Right renal pelvis (tissue), 4 donors: Measurements from ENCODE around the gene MACROD2. TPM values are rescaled to one million over a fixed set of nuclear protein-coding genes. Genes with fewer than 3 reads are reported as not detected.
"Not testable (repeated sequence)": the region's sequence is repeated elsewhere in the genome, so short reads cannot be mapped to it uniquely, and the experiment has no call there.

Experiments used
- DNase-seq, 4 donors: peaks; one replicate each; pipeline ENCODE4 v3.0.0-alpha.2; 2013; ENCODE audit warnings: low read depth in 4 of 4, low spot score in 3 of 4, missing footprints in 1 of 4
- polyA plus RNA-seq, 4 donors: library from polyadenylated mRNA; unstranded; fragments of 120-200 nt; gene quantifications; one replicate each; pipeline ENCODE4 v1.2.1, GENCODE V29; 2013; ENCODE audit not compliant: insufficient read length in 4 of 4

Gene MACROD2
- polyA plus RNA-seq, 4 donors = 12.4 to 14.4 (median 13.6) TPM

GRCh38 chr20:14446446-14446845 lies 451.1 kb downstream of the MACROD2 start:
- DNase-seq = no peak

- no peak for DNase-seq
Measured at GRCh38 chr20:14449323-14449722, 454.0 kb downstream of the MACROD2 start.

- no peak for DNase-seq
Measured at GRCh38 chr20:14450256-14450655, 454.9 kb downstream of the MACROD2 start.

GRCh38 chr20:14451458-14451857 lies 456.1 kb downstream of the MACROD2 start:
- no peak for DNase-seq

- DNase-seq = no peak
Measured at GRCh38 chr20:14453259-14453658, 457.9 kb downstream of the MACROD2 start.

GRCh38 chr20:14454296-14454695 lies 459.0 kb downstream of the MACROD2 start:
- DNase-seq = no peak

GRCh38 chr20:14467104-14467827 lies 471.9 kb downstream of the MACROD2 start:
- not testable (repeated sequence) for DNase-seq

GRCh38 chr20:14470231-14470899 lies 475.0 kb downstream of the MACROD2 start:
- peak in 1 of 4 donors; percentile 20 for DNase-seq

GRCh38 chr20:14470977-14471661 lies 475.8 kb downstream of the MACROD2 start:
- no peak for DNase-seq

GRCh38 chr20:14477125-14477524 lies 481.8 kb downstream of the MACROD2 start:
- no peak for DNase-seq

- no peak for DNase-seq
Measured at GRCh38 chr20:14478126-14478525, 482.8 kb downstream of the MACROD2 start.

- no peak for DNase-seq
Measured at GRCh38 chr20:14481863-14482262, 486.5 kb downstream of the MACROD2 start.

- DNase-seq = no peak
Measured at GRCh38 chr20:14488212-14488611, 492.9 kb downstream of the MACROD2 start.

- DNase-seq = no peak
Measured at GRCh38 chr20:14488756-14489479, 493.6 kb downstream of the MACROD2 start.

- DNase-seq = no peak
Measured at GRCh38 chr20:14489544-14489943, 494.2 kb downstream of the MACROD2 start.

GRCh38 chr20:14491436-14491835 lies 496.1 kb downstream of the MACROD2 start:
- DNase-seq = no peak

GRCh38 chr20:14493408-14493807 lies 498.1 kb downstream of the MACROD2 start:
- DNase-seq = no peak

GRCh38 chr20:14494355-14494754 lies 499.0 kb downstream of the MACROD2 start:
- DNase-seq = no peak

GRCh38 chr20:14495066-14495465 lies 499.8 kb downstream of the MACROD2 start:
- DNase-seq = no peak

GRCh38 chr20:14497004-14497403 lies 501.7 kb downstream of the MACROD2 start:
- DNase-seq = no peak

- peak; percentile 16 to 41 (median 32) for DNase-seq
Measured at GRCh38 chr20:14498772-14499171, 503.5 kb downstream of the MACROD2 start.
